GM12865 (cell line): Measurements from ENCODE around the gene PHYKPL.

Experiments used
- DNase-seq: peaks from one replicate; pipeline ENCODE4 v3.0.0; 2010; ENCODE audit warnings: low read depth
- H3K4me3 ChIP-seq: 2 replicates; pipeline ENCODE4 v1.5.1; 2011; ENCODE audit warnings: mild to moderate bottlenecking, low read depth, low read length, control low read depth
- CTCF ChIP-seq: IDR thresholded peaks from 2 replicates; pipeline ENCODE4 v1.5.1; 2011; ENCODE audit warnings: low read length, control low read depth, low read depth, inconsistent platforms; ENCODE audit not compliant: insufficient read depth; ENCODE audit errors: missing control alignments

Gene PHYKPL

GRCh38 chr5:178272591-178272990, 40.0 kb upstream of the PHYKPL start:
- DNase-seq: no peak
- no peak overlapping the region for H3K4me3 ChIP-seq
- no peak for TF ChIP-seq CTCF

GRCh38 chr5:178271726-178272479, 39.3 kb upstream of the PHYKPL start:
- no peak overlapping the region for H3K4me3 ChIP-seq
- no peak for TF ChIP-seq CTCF
- DNase-seq: no peak

- no peak for TF ChIP-seq CTCF
- DNase-seq: no peak
- no peak overlapping the region for H3K4me3 ChIP-seq
These were observed 38.6 kb upstream of the PHYKPL start for GRCh38 chr5:178271231-178271630.

- DNase-seq: no peak
- no peak for TF ChIP-seq CTCF
- H3K4me3 ChIP-seq: no peak overlapping the region
These were observed 36.9 kb upstream of the PHYKPL start for GRCh38 chr5:178269499-178269898.

GRCh38 chr5:178267876-178268275, 35.3 kb upstream of the PHYKPL start:
- no peak for DNase-seq
- no peak overlapping the region for H3K4me3 ChIP-seq
- no peak for TF ChIP-seq CTCF

GRCh38 chr5:178267245-178267644, 34.6 kb upstream of the PHYKPL start:
- no peak for TF ChIP-seq CTCF

GRCh38 chr5:178266581-178266980, 34.0 kb upstream of the PHYKPL start:
- DNase-seq: no peak
- no peak for TF ChIP-seq CTCF
- no peak overlapping the region for H3K4me3 ChIP-seq

More at GRCh38 chr5:178267245-178267644, 34.6 kb upstream of the PHYKPL start:
- H3K4me3 ChIP-seq: no peak overlapping the region
- DNase-seq: no peak
